PFSK-1 (cell line): Measurements from ENCODE around the gene DIAPH2.

Experiments
- POLR2AphosphoS5 ChIP-seq: IDR thresholded peaks from 2 replicates; pipeline ENCODE4 v1.6.1; 2012; ENCODE audit warnings: low read depth, mild to moderate bottlenecking, control low read depth, low read length, moderate library complexity
- SIN3A ChIP-seq: IDR thresholded peaks from 2 replicates; pipeline ENCODE4 v1.6.1; 2012; ENCODE audit warnings: mild to moderate bottlenecking, low read length, moderate library complexity, borderline replicate concordance; ENCODE audit not compliant: insufficient read depth
- TAF1 ChIP-seq: IDR thresholded peaks from 2 replicates; pipeline ENCODE4 v1.6.1; 2012; ENCODE audit warnings: low read length, control low read depth, borderline replicate concordance; ENCODE audit not compliant: insufficient read depth

DNA sequence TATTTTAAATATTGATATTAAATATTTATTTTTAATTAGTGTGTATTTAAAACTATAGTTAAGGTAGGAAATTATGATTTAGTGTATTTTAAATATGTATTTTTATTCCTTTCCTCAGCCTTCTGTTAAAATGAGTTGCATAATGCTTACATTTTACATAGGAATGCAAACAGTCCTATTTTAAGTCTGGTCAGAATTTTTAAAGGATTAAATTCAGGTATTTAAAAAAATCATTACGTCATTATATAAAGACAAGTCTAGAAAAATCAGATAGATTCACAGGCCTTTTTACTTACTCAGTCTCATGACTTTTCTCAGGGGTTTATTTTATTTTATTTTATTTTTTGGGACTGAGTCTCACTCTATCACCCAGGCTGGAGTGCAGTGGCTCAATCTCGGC is 148.7 kb downstream of the DIAPH2 start:
- TF ChIP-seq TAF1: no peak
- TF ChIP-seq SIN3A: no peak
- TF ChIP-seq POLR2AphosphoS5: no peak
